ENCODE results near the gene PRR15L. TPM values are rescaled to one million over a fixed set of nuclear protein-coding genes. Genes with fewer than 3 reads are reported as not detected.
A peak's percentile ranks its signal among the peaks of the same experiment; 100 is the strongest.

PRR15L gene
- total RNA-seq, 2 experiments from 2014 or later = not detected

DNA sequence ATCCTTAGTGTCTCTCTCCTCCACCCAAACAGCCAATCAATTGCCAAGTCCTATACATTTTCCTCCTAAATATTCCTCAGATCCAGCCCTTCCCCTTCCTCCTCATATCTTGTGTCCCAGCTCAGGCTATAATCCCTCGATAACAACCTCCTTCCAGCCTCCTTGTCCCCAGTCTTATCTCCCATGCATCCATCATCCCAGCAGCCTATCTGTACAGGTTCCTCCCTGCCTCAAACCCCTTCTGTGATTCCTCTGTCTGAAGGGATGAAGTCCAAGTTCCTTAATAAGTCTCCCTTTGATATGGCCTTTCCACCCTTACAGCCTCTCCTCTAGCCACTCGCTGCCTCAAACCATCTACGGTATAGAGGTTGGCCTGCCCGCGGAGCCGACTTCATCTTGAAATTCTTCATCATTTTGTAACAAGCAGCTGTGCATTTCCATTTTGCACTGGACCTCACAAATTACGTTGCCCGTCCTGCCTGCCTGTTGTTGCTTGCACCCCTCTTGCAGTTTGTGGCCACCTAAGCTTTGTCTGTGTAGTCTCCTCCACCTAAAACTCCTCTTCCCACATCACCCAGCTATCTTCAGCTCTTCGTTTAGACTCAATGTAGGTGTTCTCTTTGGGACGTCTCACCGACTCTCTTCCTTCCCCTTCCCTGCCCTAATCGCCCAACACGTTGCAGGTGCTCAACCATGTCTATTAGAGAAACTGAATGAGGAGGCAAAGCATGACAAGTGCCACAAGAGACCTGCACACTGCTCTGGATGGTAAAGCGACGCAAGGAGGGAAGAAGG lies 12.4 kb upstream of the PRR15L start:
- ChIA-PET CTCF (interaction anchor here (0.7 to 7.9 kb wide), 39 partner anchors 8 to 366 kb away, joined by 3 to 229 read pairs (median 6); partner anchors contain the start of genes LRRC46, MRPL10, NFE2L1 and PNPO), POLR2A (interaction anchor here (0.6 to 5.5 kb wide), 19 partner anchors 9 to 141 kb away, joined by 3 to 26 read pairs (median 6); partner anchors contain the start of genes LRRC46, MRPL10, NFE2L1 and PNPO)
- H3K9me3 Mint-ChIP-seq = no peaks in the 10 kb centered on the region
- no peaks in the 10 kb centered on the region for H3K27me3 Mint-ChIP-seq
- H3K4me3 Mint-ChIP-seq = peak overlapping the region; percentile 91
- peaks cover 10% of the 10 kb centered on the region for H3K36me3 Mint-ChIP-seq (ENCODE audit: low read depth)
- H3K27ac Mint-ChIP-seq = peak overlapping the region; percentile 64
- no peak for DNase-seq
- peaks cover 28% of the 10 kb centered on the region for H3K4me1 Mint-ChIP-seq

GRCh38 chr17:47968836-47969235 lies 11.2 kb upstream of the PRR15L start:
- no peaks in the 10 kb centered on the region for H3K9me3 Mint-ChIP-seq
- H3K27ac Mint-ChIP-seq = no peak overlapping the region
- DNase-seq = no peak
- ChIA-PET POLR2A (interaction anchor here (0.6 to 4.4 kb wide), 3 partner anchors 27 to 73 kb away, joined by 3 to 22 read pairs (median 3); partner anchors contain the start of gene PNPO), CTCF (interaction anchor here (3.6 to 7.9 kb wide), 3 partner anchors 11 to 23 kb away, joined by 32 to 229 read pairs (median 33); partner anchors contain the start of genes PNPO and PRR15L)
- H3K36me3 Mint-ChIP-seq (ENCODE audit: low read depth) = no peaks in the 10 kb centered on the region
- no peak overlapping the region for H3K4me3 Mint-ChIP-seq
- peaks cover 28% of the 10 kb centered on the region for H3K4me1 Mint-ChIP-seq
- no peaks in the 10 kb centered on the region for H3K27me3 Mint-ChIP-seq

DNA sequence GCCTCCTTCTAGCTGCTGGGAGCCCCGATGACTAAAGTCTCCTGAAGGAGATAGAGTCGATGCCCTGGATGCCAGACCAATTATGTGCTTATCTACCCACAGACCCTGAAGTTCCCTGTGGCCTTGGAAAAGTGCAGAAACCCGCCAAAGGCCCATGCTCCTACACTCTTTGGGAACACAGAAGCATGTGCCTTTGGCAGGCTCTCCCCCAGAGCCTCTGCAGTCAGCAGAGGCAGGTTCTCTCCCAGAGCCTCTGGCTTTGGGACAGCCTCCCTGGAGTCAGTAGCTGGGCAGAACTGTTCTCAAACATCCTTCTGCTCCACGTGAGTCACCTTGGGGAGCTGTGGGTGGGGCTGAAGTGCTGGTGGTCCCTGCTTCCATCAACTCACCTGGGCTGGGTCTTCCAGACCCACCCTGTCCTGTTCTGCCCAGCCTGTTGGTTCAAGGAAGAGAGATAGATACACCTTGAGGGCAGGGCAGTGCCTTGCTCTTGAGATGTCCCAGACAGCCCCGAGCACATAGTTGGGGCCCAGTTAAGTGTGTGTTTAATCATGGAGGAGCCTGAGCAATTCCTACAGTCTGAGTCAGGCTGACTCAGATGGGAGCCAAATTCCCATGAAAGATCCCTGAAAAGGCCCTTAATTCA lies 10.0 kb upstream of the PRR15L start:
- Mint-ChIP-seq H3K9me3 (no peaks in the 10 kb centered on the region), H3K4me3 (no peak overlapping the region), H3K27me3 (no peaks in the 10 kb centered on the region), H3K27ac (no peak overlapping the region), H3K36me3 (ENCODE audit: low read depth) (no peaks in the 10 kb centered on the region), H3K4me1 (peaks cover 20% of the 10 kb centered on the region)
- CTCF ChIA-PET = interaction anchor here (1.1 to 7.9 kb wide), 3 partner anchors 8 to 21 kb away, joined by 3 to 229 read pairs (median 3); partner anchors contain the start of gene PNPO
- POLR2A ChIA-PET = interaction anchor here (1.2 to 4.4 kb wide), 2 partner anchors 26 to 72 kb away, joined by 4 to 22 read pairs; partner anchors contain the start of genes PNPO and SP2
- no peak for DNase-seq

DNA sequence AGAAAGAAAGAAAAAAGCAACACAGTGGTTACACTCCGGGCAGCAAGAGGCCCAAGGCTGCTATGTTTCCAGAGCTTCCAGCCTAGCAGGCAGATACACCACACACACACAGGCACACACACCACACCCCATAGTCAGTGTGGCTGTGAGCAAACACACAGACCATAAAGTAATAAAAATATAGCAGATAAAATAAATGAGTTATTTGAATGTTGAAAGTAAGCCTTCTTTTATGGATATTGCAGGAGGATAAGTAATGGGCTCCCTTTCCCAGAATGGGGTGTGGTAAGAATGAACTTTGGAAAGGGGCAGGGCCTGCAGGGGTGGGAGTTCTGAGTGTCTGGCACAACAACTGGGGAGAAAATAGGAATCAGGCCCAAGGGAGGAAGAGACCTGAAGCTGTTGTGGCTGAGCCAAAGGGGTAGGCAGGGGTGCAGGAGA lies 8.4 kb upstream of the PRR15L start:
- no peak for DNase-seq
- Mint-ChIP-seq H3K27me3 (peaks cover 2% of the 10 kb centered on the region), H3K4me3 (no peak overlapping the region), H3K4me1 (peaks cover 10% of the 10 kb centered on the region), H3K9me3 (no peaks in the 10 kb centered on the region), H3K36me3 (ENCODE audit: low read depth) (no peaks in the 10 kb centered on the region), H3K27ac (no peak overlapping the region)
- ChIA-PET CTCF (interaction anchor here (0.8 to 1.1 kb wide), 2 partner anchors 11 to 19 kb away, joined by 3 read pairs; no protein-coding TSS in a partner anchor), POLR2A (no interaction called here)

DNA sequence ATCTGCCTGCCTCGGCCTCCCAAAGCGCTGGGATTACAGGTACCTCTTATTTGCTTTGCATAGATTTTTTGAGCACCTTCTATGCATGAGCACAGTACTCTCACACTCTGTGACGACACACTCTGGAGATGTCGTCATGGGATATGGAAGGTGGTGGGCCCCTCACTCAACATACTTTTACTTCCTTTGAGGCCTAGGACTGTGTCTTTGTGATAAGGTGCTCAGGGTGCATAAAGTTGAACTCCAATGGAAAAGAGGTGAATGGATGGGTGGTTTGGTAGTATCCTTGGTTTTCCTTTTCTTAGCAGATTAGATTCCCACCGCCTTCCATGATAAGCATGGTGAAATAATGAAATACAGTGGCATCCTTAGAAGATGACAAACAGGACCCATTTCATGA lies 7.2 kb upstream of the PRR15L start:
- H3K27me3 Mint-ChIP-seq = peaks cover 2% of the 10 kb centered on the region
- no peak overlapping the region for H3K4me3 Mint-ChIP-seq
- H3K36me3 Mint-ChIP-seq (ENCODE audit: low read depth) = no peaks in the 10 kb centered on the region
- no peak overlapping the region for H3K27ac Mint-ChIP-seq
- no peak for DNase-seq
- POLR2A ChIA-PET = no interaction called here
- H3K4me1 Mint-ChIP-seq = peaks cover 3% of the 10 kb centered on the region
- H3K9me3 Mint-ChIP-seq = no peaks in the 10 kb centered on the region
- CTCF ChIA-PET = interaction anchor here (1.1 kb wide), 1 partner anchor 9 kb away, joined by 3 read pairs; no protein-coding TSS in a partner anchor

DNA sequence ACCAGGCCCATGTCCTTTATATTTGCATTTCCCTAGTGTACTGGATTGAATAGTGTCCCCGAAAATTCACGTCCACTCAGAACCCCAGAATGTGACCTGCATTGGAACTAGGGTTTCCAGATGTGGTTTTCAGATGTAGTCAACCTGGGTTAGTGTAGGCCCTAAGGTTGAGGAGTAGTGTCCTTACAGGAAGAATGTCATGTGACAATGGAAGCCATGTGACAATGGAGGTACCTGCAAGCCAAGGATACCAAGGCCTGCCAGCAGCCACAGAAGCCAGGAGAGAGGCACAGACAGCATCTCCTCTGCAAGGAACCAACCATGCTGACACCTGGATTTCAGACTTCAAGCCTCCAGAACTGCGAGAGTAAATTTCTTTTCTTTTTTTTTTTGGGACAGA lies 5.2 kb upstream of the PRR15L start:
- POLR2A ChIA-PET = interaction anchor here (3.6 kb wide), 1 partner anchor 8 kb away, joined by 14 read pairs; the partner anchor contains the start of gene CDK5RAP3
- CTCF ChIA-PET = interaction anchor here (1.8 kb wide), 1 partner anchor 8 kb away, joined by 9 read pairs; the partner anchor contains the start of gene CDK5RAP3
- no peaks in the 10 kb centered on the region for H3K9me3 Mint-ChIP-seq

GRCh38 chr17:47961406-47961805 lies 3.7 kb upstream of the PRR15L start:
- Mint-ChIP-seq H3K27me3 (peaks cover 2% of the 10 kb centered on the region), H3K9me3 (no peaks in the 10 kb centered on the region), H3K36me3 (ENCODE audit: low read depth) (no peaks in the 10 kb centered on the region), H3K27ac (no peak overlapping the region), H3K4me1 (no peaks in the 10 kb centered on the region), H3K4me3 (no peak overlapping the region)
- DNase-seq = no peak
- ChIA-PET POLR2A (interaction anchor here (1.0 to 3.6 kb wide), 2 partner anchors 9 to 11 kb away, joined by 3 to 14 read pairs; partner anchors contain the start of gene CDK5RAP3), CTCF (interaction anchor here (0.8 to 1.8 kb wide), 3 partner anchors 9 to 16 kb away, joined by 3 to 9 read pairs (median 4); partner anchors contain the start of gene CDK5RAP3)

More for the DNA sequence above, 5.2 kb upstream of the PRR15L start:
- Mint-ChIP-seq H3K4me1 (no peaks in the 10 kb centered on the region), H3K27me3 (peaks cover 2% of the 10 kb centered on the region), H3K4me3 (no peak overlapping the region), H3K27ac (no peak overlapping the region), H3K36me3 (ENCODE audit: low read depth) (no peaks in the 10 kb centered on the region)
- no peak for DNase-seq

GRCh38 chr17:47959825-47960655 lies 2.4 kb upstream of the PRR15L start:
- no peak for DNase-seq
- ChIA-PET POLR2A (interaction anchor here (0.6 to 3.6 kb wide), 3 partner anchors 11 to 129 kb away, joined by 3 to 14 read pairs (median 4); partner anchors contain the start of genes CDK5RAP3, LRRC46 and MRPL10), CTCF (interaction anchor here (1.1 to 2.0 kb wide), 5 partner anchors 10 to 13 kb away, joined by 4 to 8 read pairs (median 4); no protein-coding TSS in a partner anchor)
- no peak overlapping the region for H3K27ac Mint-ChIP-seq
- no peaks in the 10 kb centered on the region for H3K4me1 Mint-ChIP-seq
- H3K9me3 Mint-ChIP-seq = no peaks in the 10 kb centered on the region
- peaks cover 2% of the 10 kb centered on the region for H3K27me3 Mint-ChIP-seq
- H3K4me3 Mint-ChIP-seq = no peak overlapping the region
- no peaks in the 10 kb centered on the region for H3K36me3 Mint-ChIP-seq (ENCODE audit: low read depth)

DNA sequence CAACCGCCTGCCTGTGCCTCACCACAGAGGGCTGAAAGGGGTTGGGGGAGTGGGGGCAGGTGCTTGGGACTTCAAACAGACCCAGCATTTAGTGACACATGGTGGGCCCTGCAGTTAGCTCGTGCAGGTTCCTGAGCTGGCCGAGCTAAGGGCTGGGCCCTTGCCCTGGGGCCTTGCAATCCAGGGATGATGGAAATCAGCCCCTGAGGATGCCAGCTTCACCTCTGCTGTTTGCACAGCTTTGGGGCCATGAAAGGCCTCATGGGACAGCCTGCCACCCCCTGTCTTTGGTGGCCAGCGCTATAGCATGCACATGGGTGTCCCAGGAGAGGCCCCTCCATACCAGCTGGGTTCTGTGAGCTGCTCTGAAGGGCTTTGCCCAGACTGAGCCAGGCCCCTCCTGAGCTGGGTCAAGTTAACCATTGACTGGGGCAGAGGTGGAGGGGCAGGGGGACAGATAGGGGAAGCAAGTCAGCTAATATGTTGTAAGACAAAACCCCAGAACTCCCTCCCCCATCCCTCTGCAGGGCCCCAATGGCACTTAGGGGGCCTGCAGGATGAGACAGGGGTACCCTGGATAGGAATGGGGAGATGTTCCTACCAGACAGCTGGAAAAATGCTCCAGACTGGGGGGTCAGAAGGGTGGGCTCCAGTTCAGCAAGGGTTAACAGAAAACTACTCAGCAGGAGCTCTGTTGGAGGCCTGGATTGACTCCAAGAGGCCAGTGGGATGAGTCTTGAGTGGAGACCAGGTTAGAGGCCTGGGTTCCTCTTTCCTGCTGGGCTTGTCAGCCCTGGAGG lies 692 bp downstream of the PRR15L start:
- H3K9me3 Mint-ChIP-seq = no peaks in the 10 kb centered on the region
- H3K27me3 Mint-ChIP-seq = peaks cover 2% of the 10 kb centered on the region
- no peak overlapping the region for H3K4me3 Mint-ChIP-seq
- no peak for DNase-seq
- ChIA-PET POLR2A (interaction anchor here (1.8 kb wide), 1 partner anchor 14 kb away, joined by 10 read pairs; the partner anchor contains the start of gene CDK5RAP3), CTCF (interaction anchor here (4.0 to 5.5 kb wide), 2 partner anchors 11 to 13 kb away, joined by 31 to 32 read pairs; partner anchors contain the start of gene CDK5RAP3)
- H3K36me3 Mint-ChIP-seq (ENCODE audit: low read depth) = no peaks in the 10 kb centered on the region
- no peaks in the 10 kb centered on the region for H3K4me1 Mint-ChIP-seq
- no peak overlapping the region for H3K27ac Mint-ChIP-seq

- no peak overlapping the region for H3K27ac Mint-ChIP-seq
- ChIA-PET POLR2A (interaction anchor here (1.3 to 1.8 kb wide), 2 partner anchors 15 to 60 kb away, joined by 3 to 6 read pairs; partner anchors contain the start of genes CDK5RAP3 and SP2), CTCF (interaction anchor here (0.5 to 5.5 kb wide), 4 partner anchors 9 to 76 kb away, joined by 3 to 32 read pairs (median 17); partner anchors contain the start of gene CDK5RAP3)
- no peaks in the 10 kb centered on the region for H3K27me3 Mint-ChIP-seq
- H3K4me3 Mint-ChIP-seq = no peak overlapping the region
- no peaks in the 10 kb centered on the region for H3K4me1 Mint-ChIP-seq
- no peaks in the 10 kb centered on the region for H3K9me3 Mint-ChIP-seq
- no peak for DNase-seq
- H3K36me3 Mint-ChIP-seq (ENCODE audit: low read depth) = no peaks in the 10 kb centered on the region
Observed at GRCh38 chr17:47955497-47956461, 1.9 kb downstream of the PRR15L start.
